Thoracic aorta (tissue), 2 donors: ENCODE measurements around the gene DHX9. TPM values are rescaled to one million over a fixed set of nuclear protein-coding genes. Genes with fewer than 3 reads are reported as not detected.

Source experiments
- ATAC-seq: fragments of 150-250 bp; one replicate; pipeline ENCODE4 v1.8.0; 2017; ENCODE audit warnings: low read depth; ENCODE audit not compliant: insufficient number of reproducible peaks, low FRiP score
- DNase-seq: peaks from one replicate; pipeline ENCODE4 v3.0.0-alpha.2; 2020; ENCODE audit warnings: low spot score
- H3K27ac ChIP-seq, 2 donors: fragments of 200-600 bp; sonication (generic); 1 replicate in 1 of 2; 2 replicates in 1 of 2; pipeline ENCODE4 v1.5.1; 2016; ENCODE audit warnings: mild to moderate bottlenecking in 2 of 2, moderate library complexity in 2 of 2
- H3K27me3 ChIP-seq: fragments of 200-600 bp; sonication (generic); replicated peaks from 2 replicates; pipeline ENCODE4 v1.6.0; 2016; ENCODE audit warnings: mild to moderate bottlenecking; ENCODE audit not compliant: insufficient read depth
- H3K36me3 ChIP-seq: fragments of 200-600 bp; sonication (generic); one replicate; pipeline ENCODE4 v1.5.1; 2016
- H3K4me1 ChIP-seq, 2 donors: fragments of 200-600 bp; sonication (generic); 1 replicate in 1 of 2; 2 replicates in 1 of 2; pipeline versions ENCODE4 v1.5.1 to v1.6.0; 2016; ENCODE audit warnings: low read depth in 2 of 2, mild to moderate bottlenecking in 1 of 2; ENCODE audit not compliant: control insufficient read depth in 1 of 2
- H3K4me3 ChIP-seq: fragments of 200-600 bp; sonication (generic); 2 replicates; pipeline ENCODE4 v1.5.1; 2016; ENCODE audit warnings: mild to moderate bottlenecking
- H3K9me3 ChIP-seq: fragments of 200-600 bp; sonication (generic); 2 replicates; pipeline ENCODE4 v1.5.1; 2016
- total RNA-seq, 2 donors: library from RNA; depleted of rRNA; stranded (reverse); fragments of >200 nt; gene quantifications; one replicate each; pipeline versions ENCODE4 v1.1.0 to v1.2.3, GENCODE V29; 2016
- TF ChIP-seq, protein P1 (sequence below): fragments of 200-600 bp; sonication (generic); IDR thresholded peaks from one replicate; pipeline ENCODE4 v1.5.1; 2019; ENCODE audit warnings: antibody characterized with exemption

Gene DHX9
- total RNA-seq, 2 donors from 2014 or later = 62.7 to 67.9 TPM

DNA sequence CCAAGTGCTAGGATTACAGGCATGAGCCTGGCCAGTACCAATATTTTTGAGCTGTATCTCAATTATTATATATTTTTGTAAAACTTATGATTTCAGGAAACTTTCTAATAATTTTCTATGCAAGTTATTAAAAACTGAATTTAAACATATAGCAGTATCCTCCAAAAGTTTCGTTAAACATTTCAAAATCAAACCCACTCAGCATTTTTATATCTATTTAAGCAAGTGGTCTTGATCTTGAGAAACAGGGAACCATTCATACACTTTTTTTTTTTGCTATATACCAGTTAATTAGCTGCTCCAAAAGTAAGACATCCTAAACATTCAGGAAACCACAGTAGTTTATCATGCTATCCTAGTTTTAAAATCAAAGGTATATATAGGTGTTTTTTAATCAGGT lies 91.8 kb downstream of the DHX9 start:
- TF ChIP-seq, protein P1, sequence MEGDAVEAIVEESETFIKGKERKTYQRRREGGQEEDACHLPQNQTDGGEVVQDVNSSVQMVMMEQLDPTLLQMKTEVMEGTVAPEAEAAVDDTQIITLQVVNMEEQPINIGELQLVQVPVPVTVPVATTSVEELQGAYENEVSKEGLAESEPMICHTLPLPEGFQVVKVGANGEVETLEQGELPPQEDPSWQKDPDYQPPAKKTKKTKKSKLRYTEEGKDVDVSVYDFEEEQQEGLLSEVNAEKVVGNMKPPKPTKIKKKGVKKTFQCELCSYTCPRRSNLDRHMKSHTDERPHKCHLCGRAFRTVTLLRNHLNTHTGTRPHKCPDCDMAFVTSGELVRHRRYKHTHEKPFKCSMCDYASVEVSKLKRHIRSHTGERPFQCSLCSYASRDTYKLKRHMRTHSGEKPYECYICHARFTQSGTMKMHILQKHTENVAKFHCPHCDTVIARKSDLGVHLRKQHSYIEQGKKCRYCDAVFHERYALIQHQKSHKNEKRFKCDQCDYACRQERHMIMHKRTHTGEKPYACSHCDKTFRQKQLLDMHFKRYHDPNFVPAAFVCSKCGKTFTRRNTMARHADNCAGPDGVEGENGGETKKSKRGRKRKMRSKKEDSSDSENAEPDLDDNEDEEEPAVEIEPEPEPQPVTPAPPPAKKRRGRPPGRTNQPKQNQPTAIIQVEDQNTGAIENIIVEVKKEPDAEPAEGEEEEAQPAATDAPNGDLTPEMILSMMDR = no peak
- Histone ChIP-seq H3K27ac (no peak overlapping the region), H3K4me3 (no peak overlapping the region), H3K36me3 (no peaks in the 10 kb centered on the region), H3K9me3 (peaks cover 9% of the 10 kb centered on the region), H3K4me1 (no peaks in the 10 kb centered on the region), H3K27me3 (no peaks in the 10 kb centered on the region)
- ATAC-seq (no peak), DNase-seq (no peak)

GRCh38 chr1:182935716-182936115 lies 96.6 kb downstream of the DHX9 start:
- H3K27me3 ChIP-seq = no peaks in the 10 kb centered on the region
- no peaks in the 10 kb centered on the region for H3K36me3 ChIP-seq
- no peak overlapping the region for H3K4me3 ChIP-seq
- ATAC-seq (no peak), DNase-seq (no peak)
- TF ChIP-seq, protein P1 = no peak
- no peak overlapping the region for H3K27ac ChIP-seq
- H3K9me3 ChIP-seq = peaks cover 9% of the 10 kb centered on the region
- H3K4me1 ChIP-seq = no peaks in the 10 kb centered on the region

Other genes with a start within 250 kb of the DHX9 start
- 10 to 100 TPM in 1 of 2 donors, 1 to 10 TPM in 1; 8.8 to 15.2 TPM for gene RGS16, start 235.0 kb upstream of the DHX9 start, total RNA-seq
- not detected for gene RGS8, start 154.8 kb upstream of the DHX9 start, total RNA-seq
- 10 to 100 TPM; 10.3 to 30.7 TPM for gene NPL, start 49.6 kb upstream of the DHX9 start, total RNA-seq
- not detected for gene SHCBP1L, start 113.8 kb downstream of the DHX9 start, total RNA-seq
- gene LAMC1, start 184.1 kb downstream of the DHX9 start, total RNA-seq = 100 to 1,000 TPM; 273 to 362 TPM